Keratinocyte (primary cell): ENCODE data around the gene UNC13A.

ENCODE experiments used
- EZH2 ChIP-seq: IDR thresholded peaks from one replicate; pipeline ENCODE4 v1.6.1; 2012; ENCODE audit warnings: inconsistent platforms, mild to moderate bottlenecking, low read length, moderate library complexity
- TF ChIP-seq, protein P1 (sequence below), 3 experiments: IDR thresholded peaks in 1 of 3; conservative IDR thresholded peaks in 1 of 3; optimal IDR thresholded peaks in 1 of 3; 2 replicates in 2 of 3; 3 replicates in 1 of 3; pipeline versions ENCODE3 to v1.5.1; 2011; ENCODE audit warnings: low read length in 3 of 3, mild to moderate bottlenecking in 3 of 3, moderate library complexity in 2 of 3, control low read depth in 1 of 3, inconsistent platforms in 1 of 3; ENCODE audit not compliant: insufficient read depth in 2 of 3; ENCODE audit errors: extremely low read depth in 1 of 3

DNA sequence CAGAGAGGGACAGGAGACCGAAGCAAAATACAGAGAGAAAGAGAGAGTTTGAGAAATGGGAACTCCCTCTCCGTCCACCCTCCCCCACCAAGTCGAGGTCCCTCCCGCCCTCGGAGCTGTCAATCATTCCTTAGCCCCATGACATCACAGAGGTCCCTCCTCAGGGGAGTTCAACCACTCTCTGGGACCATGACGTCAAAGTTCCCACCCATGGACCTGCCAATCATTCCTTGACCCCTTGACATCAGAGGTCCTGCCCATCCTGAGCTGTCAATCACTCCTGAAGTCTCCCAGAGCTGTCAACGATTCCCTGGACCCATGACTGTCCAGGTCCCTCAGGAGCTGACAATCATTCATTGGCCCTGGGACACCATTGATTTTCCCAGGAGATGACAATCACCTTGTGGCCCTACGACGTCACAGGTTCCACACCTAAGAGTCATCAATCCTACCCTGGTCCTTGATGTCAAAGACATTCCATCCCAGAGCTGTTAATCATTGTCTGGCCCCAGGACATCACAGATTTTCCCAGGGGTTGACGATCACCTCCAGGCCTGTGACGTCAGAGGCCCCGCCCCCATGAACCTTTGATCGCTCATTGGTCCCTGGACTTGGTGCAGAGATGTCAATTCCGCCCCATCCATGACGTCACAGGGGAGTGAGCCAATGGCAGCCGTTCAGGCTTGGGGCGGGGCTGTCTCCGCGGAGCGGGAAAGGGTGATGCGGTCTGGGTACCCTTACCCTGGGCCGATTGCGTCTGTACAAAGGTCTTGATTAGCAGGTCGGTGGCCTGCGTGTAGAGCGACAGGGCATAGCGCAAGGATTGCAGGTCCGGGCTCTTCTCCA, 71.0 kb downstream of the UNC13A start:
- TF ChIP-seq, protein P1, sequence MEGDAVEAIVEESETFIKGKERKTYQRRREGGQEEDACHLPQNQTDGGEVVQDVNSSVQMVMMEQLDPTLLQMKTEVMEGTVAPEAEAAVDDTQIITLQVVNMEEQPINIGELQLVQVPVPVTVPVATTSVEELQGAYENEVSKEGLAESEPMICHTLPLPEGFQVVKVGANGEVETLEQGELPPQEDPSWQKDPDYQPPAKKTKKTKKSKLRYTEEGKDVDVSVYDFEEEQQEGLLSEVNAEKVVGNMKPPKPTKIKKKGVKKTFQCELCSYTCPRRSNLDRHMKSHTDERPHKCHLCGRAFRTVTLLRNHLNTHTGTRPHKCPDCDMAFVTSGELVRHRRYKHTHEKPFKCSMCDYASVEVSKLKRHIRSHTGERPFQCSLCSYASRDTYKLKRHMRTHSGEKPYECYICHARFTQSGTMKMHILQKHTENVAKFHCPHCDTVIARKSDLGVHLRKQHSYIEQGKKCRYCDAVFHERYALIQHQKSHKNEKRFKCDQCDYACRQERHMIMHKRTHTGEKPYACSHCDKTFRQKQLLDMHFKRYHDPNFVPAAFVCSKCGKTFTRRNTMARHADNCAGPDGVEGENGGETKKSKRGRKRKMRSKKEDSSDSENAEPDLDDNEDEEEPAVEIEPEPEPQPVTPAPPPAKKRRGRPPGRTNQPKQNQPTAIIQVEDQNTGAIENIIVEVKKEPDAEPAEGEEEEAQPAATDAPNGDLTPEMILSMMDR (optimal IDR thresholded peaks at IDR 0.05 in 1 of 3, IDR thresholded peaks at IDR 0.05 in 1 of 3, conservative IDR thresholded peaks at IDR 0.05 in 1 of 3; ENCODE audit: extremely low read depth in 1 of 3, insufficient read depth in 2 of 3, low read length in 3 of 3), result no peak
- TF ChIP-seq EZH2, result no peak
